GM18951 (cell line): ENCODE data around the gene IL33.

ENCODE experiments used
- POLR2A ChIP-seq: IDR thresholded peaks from 4 replicates; pipeline ENCODE4 v1.6.1; 2011; ENCODE audit warnings: mild to moderate bottlenecking; ENCODE audit not compliant: insufficient read length, insufficient read depth; ENCODE audit errors: extremely low read depth
- in situ Hi-C: fragments of 300-500 bp; cut with MboI; formaldehyde crosslinking; loops from one replicate; pipeline ENCODE4 v1.12.0; 2022; ENCODE audit warnings: low sequenced_read_pairs, mixed read lengths, inconsistent platforms; ENCODE audit not compliant: unreplicated experiment

IL33 gene

GRCh38 chr9:6272229-6272598, 56.6 kb downstream of the IL33 start:
- in situ Hi-C loops = no loop called here

GRCh38 chr9:6277417-6277816, 61.8 kb downstream of the IL33 start:
- in situ Hi-C loops = no loop called here
- no peak for TF ChIP-seq POLR2A

More at GRCh38 chr9:6272229-6272598, 56.6 kb downstream of the IL33 start:
- no peak for TF ChIP-seq POLR2A

- TF ChIP-seq POLR2A = no peak
- in situ Hi-C loops = loop anchor here (5.0 kb wide), 1 partner anchor 245 kb away; no protein-coding TSS in a partner anchor
These were observed 86.3 kb downstream of the IL33 start for GRCh38 chr9:6301858-6302257.

GRCh38 chr9:6302417-6302816, 86.8 kb downstream of the IL33 start:
- no peak for TF ChIP-seq POLR2A
- in situ Hi-C loops = loop anchor here (5.0 kb wide), 1 partner anchor 245 kb away; no protein-coding TSS in a partner anchor

GRCh38 chr9:6304232-6304631, 88.6 kb downstream of the IL33 start:
- in situ Hi-C loops = loop anchor here (5.0 kb wide), 1 partner anchor 247 kb away; no protein-coding TSS in a partner anchor
- TF ChIP-seq POLR2A = no peak

GRCh38 chr9:6305954-6306563, 90.5 kb downstream of the IL33 start:
- TF ChIP-seq POLR2A = no peak
- in situ Hi-C loops = no loop called here
